Mammary epithelial cell (primary cell): ENCODE measurements around the gene CXCL11.
"Not testable (repeated sequence)": the region's sequence is repeated elsewhere in the genome, so short reads cannot be mapped to it uniquely, and the experiment has no call there.

ENCODE experiments used
- EZH2 ChIP-seq: IDR thresholded peaks from 2 replicates; pipeline ENCODE4 v1.6.1; 2012; ENCODE audit warnings: low read length, inconsistent platforms, borderline replicate concordance
- TF ChIP-seq, protein P1 (sequence below), 2 donors: IDR thresholded peaks in 1 of 2; conservative IDR thresholded peaks in 1 of 2; 2 replicates each; pipeline ENCODE4 v1.5.1; 2011 to 2012; ENCODE audit warnings: inconsistent platforms in 2 of 2, low read length in 2 of 2, mild to moderate bottlenecking in 2 of 2, control low read depth in 1 of 2, low read depth in 1 of 2; ENCODE audit not compliant: insufficient read depth in 1 of 2; ENCODE audit errors: extremely low read depth in 1 of 2

DNA sequence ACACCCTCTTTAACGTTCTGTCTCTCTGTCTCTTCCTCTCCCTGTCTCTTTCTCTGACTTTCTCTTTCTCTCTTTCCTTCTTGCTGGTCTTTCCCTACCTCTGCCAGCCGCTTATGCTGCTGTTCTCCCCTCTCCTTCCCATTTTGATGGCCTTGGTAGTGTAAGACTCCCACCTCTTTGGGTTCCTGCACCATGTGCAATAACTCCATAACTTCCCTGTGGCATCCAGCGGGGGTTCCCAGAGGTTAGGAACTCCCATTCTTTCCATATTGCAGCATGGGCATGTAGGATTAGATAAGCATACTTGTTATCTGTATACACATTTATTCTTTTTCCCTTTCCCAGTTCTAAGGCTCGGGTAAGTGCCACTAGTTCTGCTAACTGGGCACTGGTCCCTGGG lies 8.8 kb upstream of the CXCL11 start:
- not testable (repeated sequence) for TF ChIP-seq EZH2
- TF ChIP-seq, protein P1, sequence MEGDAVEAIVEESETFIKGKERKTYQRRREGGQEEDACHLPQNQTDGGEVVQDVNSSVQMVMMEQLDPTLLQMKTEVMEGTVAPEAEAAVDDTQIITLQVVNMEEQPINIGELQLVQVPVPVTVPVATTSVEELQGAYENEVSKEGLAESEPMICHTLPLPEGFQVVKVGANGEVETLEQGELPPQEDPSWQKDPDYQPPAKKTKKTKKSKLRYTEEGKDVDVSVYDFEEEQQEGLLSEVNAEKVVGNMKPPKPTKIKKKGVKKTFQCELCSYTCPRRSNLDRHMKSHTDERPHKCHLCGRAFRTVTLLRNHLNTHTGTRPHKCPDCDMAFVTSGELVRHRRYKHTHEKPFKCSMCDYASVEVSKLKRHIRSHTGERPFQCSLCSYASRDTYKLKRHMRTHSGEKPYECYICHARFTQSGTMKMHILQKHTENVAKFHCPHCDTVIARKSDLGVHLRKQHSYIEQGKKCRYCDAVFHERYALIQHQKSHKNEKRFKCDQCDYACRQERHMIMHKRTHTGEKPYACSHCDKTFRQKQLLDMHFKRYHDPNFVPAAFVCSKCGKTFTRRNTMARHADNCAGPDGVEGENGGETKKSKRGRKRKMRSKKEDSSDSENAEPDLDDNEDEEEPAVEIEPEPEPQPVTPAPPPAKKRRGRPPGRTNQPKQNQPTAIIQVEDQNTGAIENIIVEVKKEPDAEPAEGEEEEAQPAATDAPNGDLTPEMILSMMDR (conservative IDR thresholded peaks at IDR 0.05 in 1 of 2, IDR thresholded peaks at IDR 0.05 in 1 of 2; ENCODE audit: extremely low read depth in 1 of 2, insufficient read depth in 1 of 2, low read depth in 1 of 2, low read length in 2 of 2): not testable (repeated sequence)
